ENCODE measurements around the gene MSANTD4.

GRCh38 chr11:106014620-106015019 lies 7.4 kb downstream of the MSANTD4 start:
- TF ChIP-seq CTCF (IDR thresholded peaks at IDR 0.05 in 4 of 5, conservative IDR thresholded peaks at IDR 0.05 in 1 of 5) (no peak), POLR2A (IDR thresholded peaks at IDR 0.05) (no peak)
